Nephron (organoid): ENCODE measurements around the gene KDM5A.

Experiments used
- H3K27ac Mint-ChIP-seq, 3 experiments: 2 replicates each; pipeline ENCODE4 v1.8.0; 2020; ENCODE audit warnings: mixed read lengths in 3 of 3, mild to moderate bottlenecking in 2 of 3, moderate library complexity in 1 of 3
- H3K27me3 Mint-ChIP-seq: 2 replicates; pipeline ENCODE4 v1.8.0; 2021; ENCODE audit warnings: low read depth, mild to moderate bottlenecking, moderate library complexity, mixed read lengths
- H3K36me3 Mint-ChIP-seq: 2 replicates; pipeline ENCODE4 v1.8.0; 2020; ENCODE audit warnings: low read depth, mixed read lengths
- H3K4me1 Mint-ChIP-seq: 2 replicates; pipeline ENCODE4 v1.8.0; 2020; ENCODE audit warnings: mixed read lengths
- H3K4me3 Mint-ChIP-seq, 3 experiments: 2 replicates each; pipeline ENCODE4 v1.8.0; 2020; ENCODE audit warnings: mild to moderate bottlenecking in 3 of 3, mixed read lengths in 3 of 3, moderate library complexity in 2 of 3
- H3K9me3 Mint-ChIP-seq: 2 replicates; pipeline ENCODE4 v1.8.0; 2020; ENCODE audit warnings: mixed read lengths
- TF ChIP-seq, protein P1 (sequence below), 3 experiments: fragments of 200-600 bp; sonication (generic); IDR thresholded peaks; one replicate each; pipeline ENCODE4 v1.5.0; 2021; ENCODE audit warnings: antibody characterized with exemption in 3 of 3; ENCODE audit not compliant: unreplicated experiment in 3 of 3

The KDM5A gene

DNA sequence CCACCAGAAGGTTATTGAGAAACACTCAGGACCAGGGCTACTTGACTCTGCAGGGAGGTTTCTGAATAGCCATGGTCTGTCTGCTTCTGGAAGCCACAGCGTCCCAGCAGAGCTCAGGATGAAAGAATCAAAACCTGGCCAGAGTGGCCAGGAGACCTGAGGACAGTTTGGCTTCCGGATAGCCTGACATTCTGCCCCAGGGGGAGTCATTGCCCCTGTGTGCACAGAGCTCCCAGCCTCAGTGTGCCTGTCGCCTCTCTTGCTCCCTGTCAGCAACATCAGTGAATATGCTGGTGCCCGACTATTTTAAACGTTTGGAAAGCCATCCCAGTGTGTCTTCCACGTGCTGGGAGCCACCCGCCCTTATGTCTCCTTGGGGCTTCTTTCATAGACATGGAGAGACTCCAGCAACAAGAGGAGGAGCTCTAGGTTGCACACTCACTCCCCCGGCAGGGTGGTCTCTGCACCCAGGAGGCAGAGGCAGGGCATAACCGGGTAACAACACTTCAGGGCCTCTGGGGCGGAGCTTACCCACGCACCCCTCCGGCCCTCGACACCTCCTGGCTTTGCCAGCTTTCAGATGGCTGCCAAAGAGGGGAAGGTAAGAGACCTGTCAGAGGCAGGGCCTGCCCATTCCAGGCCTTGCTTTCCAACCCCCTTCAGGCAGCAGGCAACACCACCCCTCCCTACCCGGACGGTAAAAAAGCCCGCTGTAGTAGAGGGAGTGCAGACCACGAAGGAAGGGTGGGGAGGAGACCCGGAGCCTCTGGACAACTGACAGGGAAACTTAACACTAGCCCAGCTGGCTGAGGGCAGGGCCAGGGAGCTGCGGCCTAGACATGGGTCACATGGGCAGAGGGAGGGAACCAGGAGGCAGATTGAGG is 156.1 kb downstream of the KDM5A start:
- Mint-ChIP-seq H3K27me3 (peaks cover 6% of the 10 kb centered on the region), H3K4me1 (peaks cover 57% of the 10 kb centered on the region), H3K9me3 (peaks cover 17% of the 10 kb centered on the region), H3K27ac (peak overlapping the region; percentile 54 to 72 (median 69)), H3K4me3 (peak overlapping the region in 1 of 3 experiments; percentile 18), H3K36me3 (peaks cover 29% of the 10 kb centered on the region)
- TF ChIP-seq, protein P1, sequence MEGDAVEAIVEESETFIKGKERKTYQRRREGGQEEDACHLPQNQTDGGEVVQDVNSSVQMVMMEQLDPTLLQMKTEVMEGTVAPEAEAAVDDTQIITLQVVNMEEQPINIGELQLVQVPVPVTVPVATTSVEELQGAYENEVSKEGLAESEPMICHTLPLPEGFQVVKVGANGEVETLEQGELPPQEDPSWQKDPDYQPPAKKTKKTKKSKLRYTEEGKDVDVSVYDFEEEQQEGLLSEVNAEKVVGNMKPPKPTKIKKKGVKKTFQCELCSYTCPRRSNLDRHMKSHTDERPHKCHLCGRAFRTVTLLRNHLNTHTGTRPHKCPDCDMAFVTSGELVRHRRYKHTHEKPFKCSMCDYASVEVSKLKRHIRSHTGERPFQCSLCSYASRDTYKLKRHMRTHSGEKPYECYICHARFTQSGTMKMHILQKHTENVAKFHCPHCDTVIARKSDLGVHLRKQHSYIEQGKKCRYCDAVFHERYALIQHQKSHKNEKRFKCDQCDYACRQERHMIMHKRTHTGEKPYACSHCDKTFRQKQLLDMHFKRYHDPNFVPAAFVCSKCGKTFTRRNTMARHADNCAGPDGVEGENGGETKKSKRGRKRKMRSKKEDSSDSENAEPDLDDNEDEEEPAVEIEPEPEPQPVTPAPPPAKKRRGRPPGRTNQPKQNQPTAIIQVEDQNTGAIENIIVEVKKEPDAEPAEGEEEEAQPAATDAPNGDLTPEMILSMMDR (IDR thresholded peaks at IDR 0.05; ENCODE audit: unreplicated experiment in 3 of 3): no peak

DNA sequence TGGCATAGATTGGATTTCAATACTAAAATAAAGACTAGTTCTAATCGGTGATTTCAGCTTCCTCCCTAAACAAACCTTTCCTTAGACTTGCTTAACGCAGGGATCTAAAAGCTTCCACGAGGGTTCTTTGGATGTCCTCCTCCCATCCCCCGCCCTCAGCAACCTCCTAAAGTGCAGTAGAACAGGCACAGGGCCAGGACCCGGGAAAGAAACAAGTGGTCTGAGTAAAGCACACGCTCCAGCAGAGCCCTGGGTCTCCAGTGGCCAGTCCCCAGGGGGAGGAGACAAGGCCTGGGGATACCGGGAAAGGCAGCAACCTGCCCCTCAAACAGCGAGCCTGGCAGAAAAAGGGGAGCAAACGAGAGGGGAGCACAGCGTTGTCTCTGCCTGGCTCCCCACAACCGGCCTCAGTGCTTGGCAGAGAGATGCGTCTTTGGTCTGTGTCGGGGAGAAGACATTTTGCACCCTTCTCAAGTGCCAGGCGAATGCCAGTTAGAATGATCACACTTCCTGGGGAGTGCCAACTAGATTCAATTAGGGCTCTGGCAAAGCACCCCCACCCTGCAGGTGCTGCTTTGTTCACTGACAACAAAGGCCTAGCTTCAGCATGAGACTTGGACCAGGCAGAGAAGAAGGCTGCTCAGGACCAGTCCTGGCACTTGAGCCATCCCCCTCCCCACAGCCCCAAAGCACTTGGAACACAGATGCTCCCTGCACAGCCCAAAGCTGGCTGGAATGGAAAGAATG is 158.0 kb downstream of the KDM5A start:
- Mint-ChIP-seq H3K9me3 (peaks cover 13% of the 10 kb centered on the region), H3K36me3 (peaks cover 19% of the 10 kb centered on the region), H3K27ac (no peak overlapping the region), H3K4me3 (no peak overlapping the region), H3K27me3 (peaks cover 2% of the 10 kb centered on the region), H3K4me1 (peaks cover 64% of the 10 kb centered on the region)
- TF ChIP-seq, protein P1 (IDR thresholded peaks at IDR 0.05; ENCODE audit: unreplicated experiment in 3 of 3): no peak
